ENCODE results near the gene ENO3.
"Not testable (repeated sequence)": the region's sequence is repeated elsewhere in the genome, so short reads cannot be mapped to it uniquely, and the experiment has no call there.

Gene ENO3
- total RNA-seq = 12.3 to 15.1 reads per million in 2 donors

DNA sequence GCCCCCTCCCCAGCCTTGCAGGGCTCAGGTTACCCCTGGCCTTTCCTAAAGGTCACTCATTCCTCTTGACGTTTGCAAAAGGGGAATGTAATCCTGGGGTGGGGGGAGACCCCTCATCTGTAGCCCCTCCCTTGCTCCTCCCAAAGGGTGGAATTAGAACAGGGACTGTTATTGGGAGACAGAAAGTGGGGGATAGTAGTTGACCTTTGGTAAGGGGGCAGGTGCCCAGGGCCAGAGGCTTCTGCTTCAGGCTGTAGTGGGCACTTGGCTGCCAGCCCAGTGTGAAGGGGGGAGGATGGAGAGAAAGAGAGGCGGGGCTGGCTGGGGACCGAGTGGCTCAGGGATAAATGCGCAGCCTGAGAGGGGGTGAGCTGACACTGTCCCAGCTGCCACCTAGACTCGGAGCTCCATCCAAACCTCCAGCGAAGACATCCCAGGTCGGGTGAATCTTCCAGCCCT lies at the start of gene ENO3:
Gene ENO3, plus strand, starts transcription at position 374 of the 459 bp plus-strand sequence. CDS start 711 bp downstream, outside the sequence.
- no peak for DNase-seq

GRCh38 chr17:4901648-4902344 lies 49.1 kb upstream of the ENO3 start:
- no peak for DNase-seq

- no peak for DNase-seq
Measured at GRCh38 chr17:4902540-4902939, 48.4 kb upstream of the ENO3 start.

DNA sequence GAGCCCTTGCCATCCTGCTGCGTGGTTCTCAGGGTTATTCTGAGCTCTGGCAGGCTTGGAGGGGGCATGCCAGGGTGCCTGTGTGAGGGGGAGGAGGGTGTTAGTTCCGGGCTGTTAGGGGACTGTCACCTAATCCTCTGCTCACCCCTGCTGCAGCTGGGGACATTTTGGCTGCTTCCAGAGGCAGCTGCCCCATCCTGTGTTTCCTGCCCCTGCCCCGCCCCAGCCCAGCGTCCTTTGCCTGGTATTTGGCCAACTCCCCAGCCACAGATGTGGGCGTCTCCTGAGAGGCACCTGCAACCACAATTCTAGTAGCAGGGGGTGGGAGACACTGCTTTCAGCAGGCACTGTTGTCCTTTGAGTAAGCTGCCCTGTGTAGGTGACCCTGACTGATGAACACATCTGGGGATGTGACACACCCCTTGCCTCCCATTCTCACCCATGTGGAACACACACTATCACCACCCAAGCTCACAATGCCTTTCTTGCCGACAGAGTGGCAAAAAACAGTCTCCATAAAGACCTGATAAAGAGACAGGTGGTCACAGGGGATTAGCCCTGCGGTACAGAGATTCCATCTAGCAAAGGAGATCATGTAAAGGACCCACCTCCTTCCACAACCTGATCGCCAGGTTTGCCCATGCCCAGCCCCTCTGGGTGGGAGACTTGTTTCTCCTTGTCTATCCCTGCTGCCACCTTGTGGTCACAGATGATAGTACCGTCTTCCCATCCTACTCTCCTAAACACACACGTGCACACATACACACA lies 47.7 kb upstream of the ENO3 start, which contains the start of gene CHRNE:
Gene CHRNE, minus strand, starts transcription at position 48 of the 768 bp plus-strand sequence. Its CDS starts 35 bp downstream, at position 13.
- peak; percentile 32 for DNase-seq

DNA sequence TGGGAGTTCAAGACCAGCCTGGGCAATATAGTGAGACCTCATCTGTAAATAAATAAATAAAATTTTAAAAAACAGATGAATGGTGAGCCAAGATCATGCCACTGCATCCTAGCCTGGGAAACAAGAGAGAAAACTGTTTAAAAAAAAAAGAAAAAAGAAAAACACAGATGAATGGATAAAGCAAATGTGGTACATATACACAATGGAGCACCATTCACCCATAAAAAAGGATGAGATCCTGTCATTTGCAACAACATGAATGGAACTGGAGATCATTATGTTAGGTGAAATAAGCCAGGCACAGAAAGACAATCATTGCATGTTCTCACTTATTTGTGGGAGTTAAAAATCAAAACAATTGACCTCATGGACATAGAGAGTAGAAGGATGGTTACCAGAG lies 44.3 kb upstream of the ENO3 start:
- DNase-seq = not testable (repeated sequence)

DNA sequence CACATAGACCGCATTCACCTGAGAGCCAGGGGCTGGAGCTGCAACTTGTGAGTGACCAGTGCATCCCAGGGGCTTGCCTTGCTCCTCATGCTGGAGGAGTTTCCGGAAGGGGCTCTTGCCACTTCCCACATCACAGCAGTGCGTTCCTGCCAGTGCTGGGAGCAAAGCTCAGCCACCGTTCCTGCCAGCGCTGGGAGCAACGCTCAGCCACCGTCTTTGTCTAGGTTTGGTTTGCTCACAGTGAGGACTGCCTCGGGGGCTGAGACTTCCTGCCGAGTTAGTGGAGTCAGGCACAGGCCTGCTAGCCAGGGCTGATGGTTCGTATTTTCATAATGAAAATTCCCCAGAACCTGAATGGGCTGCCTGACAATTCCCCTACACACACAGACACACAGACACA lies 42.6 kb upstream of the ENO3 start:
- DNase-seq = no peak

GRCh38 chr17:4908711-4909496 lies 42.0 kb upstream of the ENO3 start:
- DNase-seq = no peak

DNA sequence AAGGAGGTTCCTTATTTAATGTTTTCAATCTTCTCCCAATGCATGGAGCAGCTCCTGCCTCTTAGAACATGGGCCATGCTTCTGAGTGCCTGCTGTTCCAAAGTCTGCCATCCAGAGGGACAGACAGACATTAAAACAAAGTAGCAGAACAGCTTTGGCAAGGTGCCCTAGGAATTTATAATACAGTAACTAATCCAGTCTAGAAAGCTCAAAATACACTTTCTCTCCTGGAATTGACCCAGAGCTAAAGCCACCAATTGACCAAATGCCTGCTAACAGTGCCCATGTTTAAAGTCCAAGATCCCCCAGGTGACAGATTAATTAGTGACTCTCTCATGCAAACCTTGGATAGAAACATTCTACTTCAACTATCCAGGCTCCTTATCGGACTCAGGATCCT lies 36.9 kb upstream of the ENO3 start:
- no peak for DNase-seq

- not testable (repeated sequence) for DNase-seq
Measured at GRCh38 chr17:4914551-4914950, 36.4 kb upstream of the ENO3 start.

GRCh38 chr17:4919511-4920047 lies 31.3 kb upstream of the ENO3 start:
- DNase-seq = no peak

DNA sequence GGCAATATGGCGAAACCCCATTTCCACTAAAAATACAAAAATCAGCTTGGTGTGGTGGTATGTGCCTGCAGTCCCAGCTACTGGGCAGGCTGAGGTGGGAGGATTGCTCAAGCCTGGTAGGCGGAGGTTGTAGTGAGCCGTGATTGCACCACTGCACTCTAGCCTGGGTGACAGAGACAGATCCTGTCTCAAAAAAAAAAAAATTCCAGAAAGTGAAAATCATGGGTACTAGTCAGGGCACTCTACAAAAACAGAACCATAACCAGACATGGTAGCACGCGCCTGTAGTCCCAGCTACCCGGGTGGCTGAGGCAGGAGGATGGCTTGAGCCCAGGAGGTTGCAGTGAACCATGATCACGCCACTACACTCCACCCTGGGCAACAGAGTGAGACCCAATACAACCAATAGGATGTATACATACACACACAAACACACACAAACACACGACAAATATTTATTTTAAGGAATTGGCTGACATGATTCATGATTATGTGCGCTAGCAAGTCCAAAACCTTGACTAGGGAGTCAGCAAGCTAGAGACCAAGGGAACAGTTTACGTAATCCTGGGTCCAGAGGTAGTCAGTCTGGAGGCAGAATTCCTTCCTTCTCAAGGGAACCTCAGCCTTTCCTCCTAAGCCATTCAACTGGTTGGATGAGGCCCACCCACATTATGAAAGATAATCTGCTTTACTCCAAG lies 30.4 kb upstream of the ENO3 start:
- DNase-seq = no peak

GRCh38 chr17:4921320-4921719 lies 29.6 kb upstream of the ENO3 start:
- DNase-seq = no peak

- not testable (repeated sequence) for DNase-seq
Measured at GRCh38 chr17:4926577-4927335, 24.2 kb upstream of the ENO3 start.

DNA sequence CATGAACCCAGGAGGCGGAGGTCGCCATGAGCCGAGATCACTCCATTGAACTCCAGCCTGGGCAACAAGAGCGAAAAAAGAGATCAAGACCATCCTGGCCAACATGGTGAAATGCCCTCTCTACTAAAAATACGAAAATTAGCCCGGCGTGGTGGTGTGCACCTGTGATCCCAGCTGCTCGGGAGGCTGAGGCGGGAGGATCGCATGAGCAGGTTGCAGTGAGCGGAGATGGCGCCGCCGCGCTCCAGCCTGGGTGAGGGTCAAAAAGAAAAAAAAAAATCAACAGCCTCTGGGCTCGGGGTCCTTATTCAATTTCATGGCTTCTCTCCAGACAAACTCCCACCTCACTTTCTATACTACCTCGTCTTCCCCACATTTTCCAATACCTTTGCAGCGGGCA lies 22.0 kb upstream of the ENO3 start:
- no peak for DNase-seq

- DNase-seq = no peak
Measured at GRCh38 chr17:4931963-4932362, 19.0 kb upstream of the ENO3 start, which contains the start of gene GP1BA. GP1BA (plus strand) TSS chr17:4932277; CDS start chr17:4932605, 328 bp downstream.

DNA sequence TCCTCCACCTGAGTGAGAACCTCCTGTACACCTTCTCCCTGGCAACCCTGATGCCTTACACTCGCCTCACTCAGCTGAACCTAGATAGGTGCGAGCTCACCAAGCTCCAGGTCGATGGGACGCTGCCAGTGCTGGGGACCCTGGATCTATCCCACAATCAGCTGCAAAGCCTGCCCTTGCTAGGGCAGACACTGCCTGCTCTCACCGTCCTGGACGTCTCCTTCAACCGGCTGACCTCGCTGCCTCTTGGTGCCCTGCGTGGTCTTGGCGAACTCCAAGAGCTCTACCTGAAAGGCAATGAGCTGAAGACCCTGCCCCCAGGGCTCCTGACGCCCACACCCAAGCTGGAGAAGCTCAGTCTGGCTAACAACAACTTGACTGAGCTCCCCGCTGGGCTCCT lies 18.2 kb upstream of the ENO3 start:
- DNase-seq = no peak

- no peak for DNase-seq
Measured at GRCh38 chr17:4933646-4934045, 17.3 kb upstream of the ENO3 start.

- DNase-seq = no peak
Measured at GRCh38 chr17:4934173-4934979, 16.5 kb upstream of the ENO3 start.

DNA sequence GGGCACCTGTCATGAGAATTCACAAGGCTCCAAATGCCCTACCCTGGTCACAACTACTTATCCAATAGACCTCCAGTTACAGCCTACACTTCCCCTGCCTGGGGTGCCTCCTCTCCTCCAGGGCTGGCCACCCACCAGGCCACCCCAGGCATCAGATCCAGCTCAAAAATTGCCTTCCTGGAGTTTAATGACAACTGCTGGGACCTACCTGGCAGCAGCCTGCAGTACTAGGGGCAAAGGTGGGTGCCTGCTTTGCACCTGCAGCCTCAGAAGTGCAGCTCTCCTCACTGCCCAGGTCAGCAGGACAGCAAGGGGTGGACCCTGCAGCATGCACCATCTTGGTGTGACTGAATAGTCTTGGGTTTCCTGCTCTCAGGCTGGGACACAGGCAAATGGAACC lies 15.3 kb upstream of the ENO3 start:
- DNase-seq = no peak

DNA sequence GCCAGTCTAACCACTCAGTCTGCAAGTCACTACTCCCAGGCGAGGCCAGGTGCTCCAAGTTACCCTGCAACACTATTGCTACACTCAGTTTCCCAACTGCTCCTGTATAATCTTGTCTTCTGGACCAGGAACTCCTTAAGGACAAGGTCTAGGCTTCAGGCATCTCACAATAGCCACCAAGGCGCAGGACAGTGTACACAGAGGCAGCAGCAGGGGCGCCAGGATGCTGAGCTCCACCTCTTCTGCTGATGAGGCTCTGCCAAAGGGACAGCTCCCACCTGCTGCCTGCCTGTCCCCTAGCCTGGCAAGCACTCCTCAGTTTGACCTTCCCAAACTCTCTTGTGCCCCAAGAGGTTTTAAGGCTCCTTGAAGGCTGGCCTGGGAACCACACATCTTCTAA lies 14.5 kb upstream of the ENO3 start:
- DNase-seq = no peak
